HT1080 (cell line): ENCODE measurements around the gene CCL13. TPM values are rescaled to one million over a fixed set of nuclear protein-coding genes. Genes with fewer than 3 reads are reported as not detected.
A peak's percentile ranks its signal among the peaks of the same experiment; 100 is the strongest.

ENCODE experiments used
- DNase-seq: peaks from one replicate; pipeline ENCODE4 v3.0.0-alpha.2; 2015; ENCODE audit warnings: low read depth
- total RNA-seq: library from RNA; depleted of rRNA; stranded (reverse); fragments of >200 nt; shearing (Covaris generic); gene quantifications from 2 replicates; pipeline ENCODE4 v1.2.3, GENCODE V29; 2014

The CCL13 gene
- total RNA-seq, 1 experiment from 2014 or later = not detected

DNA sequence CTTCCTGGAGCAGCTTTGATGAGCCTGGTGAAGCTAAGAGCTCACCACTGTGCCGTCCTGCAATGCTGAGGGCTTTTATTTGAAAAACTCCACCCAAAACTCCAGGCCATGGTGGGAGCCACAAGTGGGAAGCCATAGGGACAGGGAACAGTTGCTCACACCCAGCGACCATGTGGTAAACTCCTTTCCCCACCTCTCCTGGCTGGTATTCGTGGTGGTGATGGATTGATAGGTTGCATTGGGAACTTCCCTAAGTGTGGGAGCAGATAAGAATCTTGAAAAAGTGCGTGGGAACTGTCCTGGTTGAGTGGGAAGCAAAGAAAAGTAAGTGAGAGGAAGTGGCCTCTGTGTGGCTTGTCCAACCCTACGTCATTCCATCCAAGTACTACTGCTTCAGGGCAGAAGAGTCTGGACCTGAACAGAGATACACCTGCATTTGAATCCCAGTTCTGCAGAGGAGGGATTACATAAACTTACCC lies 6.9 kb downstream of the CCL13 start, which contains the start of gene CCL1:
TSS of gene CCL1 (minus strand) at position 51 of the 479 bp plus-strand sequence. CDS start 72 bp downstream, outside the sequence.
- no peak for DNase-seq

DNA sequence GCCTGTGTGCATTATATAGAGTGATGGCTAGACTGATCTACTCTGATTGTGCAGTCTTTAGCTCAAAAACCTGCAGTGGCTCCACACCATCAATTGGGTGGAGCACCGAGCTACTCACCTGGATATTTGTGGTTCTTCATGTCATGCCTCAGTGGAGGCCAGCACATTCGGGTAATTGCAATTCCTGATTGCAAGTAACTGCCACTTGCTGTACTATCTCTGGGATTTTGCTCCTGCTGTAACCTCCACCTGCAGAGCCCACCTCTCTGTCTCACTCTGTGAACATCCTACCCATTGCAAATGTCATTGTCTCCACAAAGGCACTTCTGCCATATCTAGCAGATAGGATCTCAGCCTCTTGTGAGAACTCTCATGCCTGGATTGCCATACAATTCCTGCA lies 8.5 kb downstream of the CCL13 start:
- no peak for DNase-seq

DNA sequence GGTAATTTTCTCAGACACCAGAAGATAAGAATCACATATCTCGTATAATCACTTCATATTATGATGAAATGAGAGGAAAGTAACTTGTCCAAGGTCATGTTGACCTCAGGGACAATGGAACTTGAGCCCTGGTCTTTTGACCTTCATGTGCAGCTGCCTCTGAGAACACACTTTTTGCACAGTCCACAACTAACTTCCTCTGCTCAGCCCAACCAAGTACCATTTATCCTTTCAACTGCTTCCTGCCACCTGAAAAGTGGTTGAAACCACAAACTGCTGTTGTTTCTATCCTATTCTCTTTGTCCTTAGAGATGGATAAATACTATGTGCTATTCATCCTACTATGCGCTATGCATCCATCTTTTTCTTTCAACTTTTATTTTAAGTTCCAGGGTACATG lies 9.1 kb downstream of the CCL13 start:
- no peak for DNase-seq

DNA sequence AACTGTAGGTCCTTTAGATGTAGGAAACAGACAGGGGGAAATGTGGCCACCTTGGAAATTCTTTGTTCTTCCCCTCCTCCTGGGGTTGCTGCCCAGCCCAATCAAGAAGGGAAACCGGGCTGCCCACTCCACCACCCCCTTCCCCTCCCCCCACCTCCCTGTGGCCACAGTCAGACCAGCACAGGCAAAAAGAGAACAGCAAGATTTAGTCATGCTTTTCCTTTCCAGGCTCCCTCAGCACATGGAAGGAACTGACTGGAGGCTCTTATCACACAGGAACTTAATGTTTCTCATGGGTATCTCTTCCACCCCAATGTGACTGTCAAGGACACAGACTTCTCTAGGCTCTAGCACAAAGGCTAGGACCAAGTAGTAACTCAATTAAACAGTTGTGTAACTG lies 9.7 kb downstream of the CCL13 start:
- DNase-seq = no peak

DNA sequence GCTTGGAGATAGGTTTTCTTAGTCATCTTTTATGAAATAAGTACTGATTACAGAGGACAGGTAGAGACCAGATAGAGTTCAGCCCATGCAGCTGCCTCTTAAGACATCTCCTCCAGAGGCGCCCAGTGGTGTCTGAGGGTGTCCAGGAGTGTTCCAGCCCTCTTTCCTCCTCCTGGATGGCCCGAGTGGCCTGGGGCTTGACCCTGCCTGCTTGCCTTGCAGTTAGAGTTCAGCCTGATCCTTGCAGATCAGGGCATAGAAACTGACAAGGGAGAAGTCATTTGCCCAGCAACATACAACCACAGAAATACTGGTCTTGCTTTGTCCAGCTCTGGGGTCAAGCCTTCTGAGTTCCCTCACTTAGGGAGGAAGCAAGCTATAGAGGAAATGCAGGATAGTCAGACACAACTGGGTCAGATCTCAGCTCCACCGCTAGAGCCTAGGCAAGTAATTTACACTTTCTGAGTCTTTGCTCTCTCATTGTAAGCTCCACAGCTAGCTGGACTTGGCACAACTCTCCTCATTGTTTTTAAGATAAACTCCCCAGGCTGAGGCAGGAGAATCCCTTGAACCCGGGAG lies 10.3 kb downstream of the CCL13 start:
- no peak for DNase-seq

DNA sequence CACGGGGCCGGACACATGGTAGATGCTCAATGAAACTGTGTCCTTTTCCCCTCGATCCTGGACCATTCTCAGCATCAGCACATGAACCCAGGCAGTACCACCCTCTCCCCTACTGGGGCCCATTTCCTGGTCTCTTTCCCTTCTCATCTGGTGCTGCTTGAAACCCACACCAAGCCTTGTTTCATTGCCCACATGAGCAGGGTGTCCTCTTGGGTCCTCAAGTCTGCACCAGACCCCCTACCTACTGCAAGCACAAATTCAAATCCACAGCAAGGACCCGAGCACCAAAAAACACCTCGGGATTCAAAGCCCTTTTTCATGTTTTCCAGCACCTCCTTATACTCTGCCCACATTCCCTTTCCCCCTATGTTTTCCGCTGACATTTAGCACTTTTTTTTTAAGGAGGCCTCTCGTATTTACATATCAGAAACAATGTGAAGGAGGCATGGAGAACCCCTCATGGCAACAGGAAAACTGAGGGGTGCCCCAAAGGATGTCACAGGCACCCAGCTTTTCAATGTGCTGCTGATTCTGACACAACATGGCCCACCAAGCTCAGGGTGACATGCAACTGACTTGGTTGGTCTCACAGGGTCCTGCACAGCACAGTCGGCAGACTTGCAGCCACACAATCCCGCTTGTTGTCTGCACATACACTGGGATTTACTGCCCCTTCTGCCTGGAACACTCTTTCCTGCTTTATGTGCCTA lies 11.4 kb downstream of the CCL13 start:
- DNase-seq = no peak

DNA sequence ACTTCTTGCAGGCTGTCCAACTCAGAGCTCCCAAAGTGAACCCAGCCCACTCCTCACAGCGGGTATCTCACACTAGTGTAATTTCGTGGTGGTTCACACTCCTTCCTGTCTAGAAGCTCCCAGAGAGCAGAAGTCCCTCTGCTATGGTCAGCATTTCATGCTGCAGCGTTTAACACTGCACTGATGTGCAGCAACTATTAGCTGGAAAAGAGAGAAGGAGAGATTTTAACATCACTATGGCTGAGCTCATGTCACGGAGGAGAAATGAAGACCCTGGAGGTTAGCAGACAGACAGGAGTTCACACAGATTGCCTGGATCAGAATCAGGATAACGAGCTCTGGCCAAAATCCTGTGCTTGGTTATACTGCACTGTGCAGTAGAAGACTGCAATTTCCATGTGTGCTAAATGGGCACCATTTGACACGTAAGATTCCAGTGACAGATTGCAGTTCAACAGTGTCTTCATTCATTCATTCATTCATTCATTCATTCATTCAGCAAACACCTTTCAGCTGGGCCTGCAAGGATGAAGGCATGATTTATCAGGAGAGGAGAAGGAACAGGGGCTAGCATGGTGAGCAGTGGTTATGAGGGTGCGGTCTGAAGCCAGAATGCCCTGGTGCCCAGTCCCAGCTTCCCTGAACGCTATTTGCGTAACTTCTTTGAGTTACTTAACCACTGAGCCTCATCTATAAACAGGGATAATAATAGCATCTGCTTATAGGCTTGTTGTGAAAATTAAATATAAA lies 12.1 kb downstream of the CCL13 start:
- DNase-seq = no peak

DNA sequence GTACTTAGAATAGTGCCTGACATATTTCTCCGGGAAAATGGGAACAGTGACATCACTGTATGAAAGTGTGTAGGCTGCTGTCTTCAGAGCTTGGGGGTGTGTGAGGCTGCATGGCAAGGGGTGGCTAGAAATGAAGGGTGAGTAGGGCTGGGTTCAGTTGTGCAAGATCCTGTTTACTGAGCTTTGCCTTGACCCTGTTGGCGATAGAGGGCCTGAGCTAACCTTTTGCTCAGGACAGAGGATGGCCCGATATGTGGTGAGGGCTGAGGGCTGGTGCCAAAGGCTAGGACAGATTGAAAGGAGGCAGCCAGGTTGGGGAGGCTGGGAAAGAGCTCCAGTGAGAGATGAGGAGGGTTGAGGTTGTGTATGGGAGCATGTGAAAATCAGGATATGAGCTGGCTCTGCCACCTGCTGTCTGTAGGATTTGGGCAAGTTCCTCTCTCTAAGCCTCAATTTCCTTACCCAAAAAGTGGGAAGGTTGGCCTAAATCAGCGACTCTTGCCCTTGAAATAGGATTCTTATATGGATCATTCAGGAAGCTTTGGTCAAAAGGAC lies 12.7 kb downstream of the CCL13 start:
- DNase-seq = no peak

DNA sequence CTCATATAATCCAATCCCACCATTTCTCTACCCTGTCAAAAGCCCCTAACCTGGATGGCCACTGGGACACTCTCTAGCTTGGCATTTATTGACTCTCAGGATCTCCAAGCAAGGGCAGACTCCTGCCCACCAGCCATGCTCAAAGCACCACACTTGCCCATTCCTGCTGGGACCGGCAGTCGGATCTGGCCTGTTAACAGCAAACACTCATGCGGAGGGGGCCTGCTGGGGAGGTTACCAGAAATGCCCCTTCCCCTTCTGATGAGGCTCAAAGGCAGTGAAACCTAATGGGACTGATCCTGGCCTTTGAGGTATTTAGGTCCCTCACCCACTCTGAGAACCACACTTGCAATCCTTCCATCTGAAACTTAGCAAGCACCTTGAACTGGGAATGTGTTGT lies 13.3 kb downstream of the CCL13 start:
- DNase-seq = no peak

DNA sequence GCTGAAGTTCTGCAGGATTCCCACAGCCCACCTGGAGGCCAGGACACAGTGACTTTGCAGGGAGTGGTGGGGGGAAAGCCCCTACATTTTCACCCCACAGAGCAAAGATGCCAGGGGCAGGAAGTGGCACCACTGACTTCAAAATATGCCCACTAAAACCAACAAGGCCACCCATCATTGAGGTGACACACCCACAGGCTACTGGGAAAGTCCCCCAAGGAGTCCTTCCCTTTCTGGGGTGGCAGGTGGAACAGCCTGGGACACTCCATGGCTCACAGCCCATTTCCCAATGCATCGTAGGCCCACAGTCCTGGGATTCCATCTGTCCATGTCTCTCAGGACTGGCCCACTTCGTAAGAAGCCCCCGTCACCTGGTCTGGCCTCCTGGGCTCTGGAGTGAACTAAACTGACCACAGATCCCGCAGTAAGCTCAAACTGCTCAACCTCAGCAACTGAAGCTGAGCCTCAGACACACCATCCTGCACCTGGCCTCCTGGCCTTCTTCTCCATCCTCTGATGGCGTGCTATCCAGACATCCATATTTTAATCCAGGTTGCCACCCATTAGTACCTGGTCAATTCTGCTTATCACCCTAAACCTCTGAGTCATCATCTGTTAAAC lies 14.2 kb downstream of the CCL13 start:
- no peak for DNase-seq

DNA sequence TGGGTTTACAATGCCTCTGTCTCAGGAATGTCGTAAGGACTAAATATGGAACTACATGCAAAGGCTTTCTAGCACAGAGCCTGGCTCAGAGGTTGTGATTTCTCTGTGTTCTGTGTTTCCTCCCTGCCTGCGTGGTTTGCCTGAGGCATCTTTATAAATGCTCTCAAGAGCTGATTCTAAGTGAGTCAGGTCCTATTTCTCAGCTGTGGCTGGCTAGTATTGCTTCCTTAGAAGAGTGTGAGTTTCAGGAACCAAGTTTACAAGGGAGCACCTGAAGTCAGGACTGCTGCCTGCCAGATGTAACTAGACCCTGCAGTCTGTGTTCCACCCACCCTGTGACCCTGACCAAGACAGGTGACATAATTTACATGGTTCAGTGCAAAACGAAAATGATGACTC lies 14.7 kb downstream of the CCL13 start:
- DNase-seq = no peak

DNA sequence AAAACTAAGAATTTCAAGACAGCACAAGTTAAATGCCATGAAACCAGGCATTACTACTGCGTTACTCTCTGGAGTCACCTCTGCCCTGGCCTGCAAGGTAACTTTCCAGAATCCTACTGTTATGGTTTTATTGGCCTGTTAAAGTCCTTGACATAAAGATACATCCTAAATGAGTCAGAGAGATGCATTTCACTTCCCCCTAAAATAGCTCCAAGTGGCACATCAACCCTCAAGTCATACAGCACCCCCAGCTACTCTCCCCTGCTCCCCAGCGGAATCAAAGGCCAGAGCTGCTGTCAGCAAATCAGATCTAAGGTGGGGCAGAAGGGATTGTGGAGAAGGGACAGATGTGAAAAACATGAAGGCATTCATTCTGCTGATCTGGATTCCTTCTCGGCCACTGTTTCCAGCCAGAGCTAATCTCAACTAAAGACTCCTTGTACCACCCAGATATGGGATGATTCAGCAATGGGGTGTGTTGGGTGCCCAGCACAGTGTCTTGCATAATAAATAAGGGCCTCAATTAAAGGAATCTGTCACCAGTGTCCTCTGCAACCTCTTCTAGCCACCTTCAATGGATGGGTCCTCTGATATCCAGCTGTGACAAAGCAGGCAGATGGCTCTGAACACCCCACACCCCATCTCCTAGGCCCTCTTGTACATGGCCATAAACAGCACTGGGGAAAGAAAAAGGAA lies 15.3 kb downstream of the CCL13 start:
- DNase-seq = no peak

DNA sequence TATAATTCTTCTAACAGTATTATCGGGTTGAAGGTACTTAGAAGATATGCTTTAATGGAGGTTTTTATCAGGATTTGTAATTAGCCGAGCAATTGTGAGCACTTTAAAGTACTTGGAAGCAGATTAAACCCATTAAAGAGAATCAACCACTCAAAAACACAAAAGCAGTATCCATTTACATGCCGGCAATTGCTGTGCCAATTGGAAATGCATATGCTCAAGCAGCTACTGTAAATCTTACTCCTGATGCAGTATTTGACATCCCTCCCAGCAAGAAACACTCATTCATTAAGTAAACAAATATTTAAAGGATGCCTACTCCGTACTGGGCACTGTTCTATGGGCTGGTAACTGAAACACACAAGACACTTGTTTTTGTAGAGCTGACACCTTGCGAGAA lies 18.2 kb downstream of the CCL13 start:
- no peak for DNase-seq

DNA sequence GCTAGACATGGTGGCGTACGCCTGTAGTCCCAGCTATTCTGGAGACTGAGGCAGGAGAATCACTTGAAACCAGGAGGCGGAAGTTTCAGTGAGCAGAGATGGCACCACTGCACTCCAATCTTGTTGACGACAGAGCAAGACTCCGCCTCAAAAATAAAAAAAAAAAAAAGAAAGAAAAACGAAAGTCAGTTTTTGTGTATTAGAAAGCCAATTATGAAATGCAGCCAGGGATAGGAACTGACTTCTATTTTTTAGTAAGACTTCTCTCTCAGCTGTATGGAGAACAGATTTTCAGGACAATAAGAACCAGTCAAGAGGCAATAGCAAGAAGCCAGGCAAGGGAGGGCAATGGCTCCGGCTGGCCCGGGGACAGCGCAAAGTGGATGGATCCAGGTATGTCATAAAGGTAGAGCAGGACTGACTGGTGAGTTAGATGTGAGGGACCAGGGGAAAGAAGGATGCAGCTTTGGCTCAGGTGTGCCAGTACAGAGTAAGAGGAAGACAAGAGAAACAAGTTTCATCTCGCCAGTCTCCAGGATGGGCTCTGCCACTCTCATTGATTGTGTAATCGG lies 19.2 kb downstream of the CCL13 start:
- no peak for DNase-seq

DNA sequence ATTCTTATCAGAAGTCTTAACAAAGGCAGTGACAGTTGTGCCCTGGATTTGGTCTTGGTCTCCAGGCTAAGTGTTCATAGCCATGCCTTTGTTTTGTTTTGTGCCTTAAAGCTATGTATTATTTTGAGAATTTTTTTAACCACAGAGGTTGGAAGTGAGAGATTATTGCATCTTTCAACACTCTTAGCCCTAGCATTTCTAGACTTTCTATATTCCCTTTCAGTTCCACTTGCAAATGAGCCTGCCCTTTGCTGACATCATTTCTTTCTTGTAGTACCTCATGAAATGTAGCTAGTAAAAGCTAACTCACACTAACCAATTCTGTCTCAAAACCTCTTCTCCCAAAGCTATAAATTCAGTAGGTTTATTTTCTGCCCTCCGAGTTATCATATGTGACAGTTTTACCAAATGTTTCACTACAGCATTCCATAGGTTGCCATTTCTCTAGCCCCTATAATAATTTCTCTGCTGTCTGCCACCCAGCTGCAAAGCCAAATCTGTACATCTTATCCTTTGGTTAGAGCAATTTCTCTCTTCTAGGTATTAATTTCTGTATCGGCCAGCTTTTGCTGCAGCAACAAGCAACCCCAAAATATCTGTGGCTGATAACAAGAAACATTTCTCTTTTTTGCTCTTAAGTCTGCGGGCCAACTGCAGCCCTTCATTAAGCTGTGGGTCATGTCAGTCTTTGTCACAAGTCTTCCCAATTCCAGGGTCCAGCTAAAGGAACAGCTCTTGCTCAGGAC lies 21.0 kb downstream of the CCL13 start:
- DNase-seq = no peak

DNA sequence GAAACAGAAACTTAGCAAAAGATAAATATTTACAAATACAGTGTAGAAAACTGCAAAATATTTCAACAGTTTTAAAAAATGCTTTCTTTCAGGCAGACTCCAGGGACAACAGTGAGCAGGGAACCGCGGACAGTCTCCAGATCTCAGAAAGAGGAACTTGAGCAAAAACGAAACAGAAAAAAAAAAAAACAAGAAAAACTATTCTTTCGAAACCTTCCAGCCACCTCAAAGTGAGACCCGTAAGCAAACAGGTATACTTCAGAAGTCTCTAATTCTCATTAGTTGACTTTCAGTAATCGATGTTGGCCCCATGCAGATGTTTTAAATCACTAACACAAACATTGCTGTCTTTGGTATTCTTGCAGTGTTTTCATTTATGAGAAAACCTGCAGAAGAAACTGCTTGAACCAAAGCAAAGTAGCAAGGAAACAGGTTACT lies 22.4 kb downstream of the CCL13 start:
- no peak for DNase-seq

DNA sequence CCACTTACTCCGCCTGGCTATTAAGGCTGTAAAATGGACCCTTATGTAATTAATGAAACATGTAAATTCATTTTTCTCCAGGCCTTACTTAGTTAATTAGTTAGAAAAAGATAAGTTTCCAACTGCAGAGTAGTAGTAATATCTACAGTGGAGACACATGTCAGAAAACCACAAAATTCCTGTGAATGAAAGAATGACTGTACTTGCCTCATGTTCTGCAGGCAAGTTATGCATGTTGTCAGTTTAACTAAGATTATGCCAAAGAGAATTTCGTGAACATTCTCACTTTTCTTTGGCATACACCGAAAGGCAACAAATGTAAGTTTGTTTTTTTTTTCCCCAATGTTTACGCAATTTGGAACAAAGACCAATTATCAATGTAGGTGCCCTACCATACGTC lies 23.6 kb downstream of the CCL13 start:
- DNase-seq = no peak

DNA sequence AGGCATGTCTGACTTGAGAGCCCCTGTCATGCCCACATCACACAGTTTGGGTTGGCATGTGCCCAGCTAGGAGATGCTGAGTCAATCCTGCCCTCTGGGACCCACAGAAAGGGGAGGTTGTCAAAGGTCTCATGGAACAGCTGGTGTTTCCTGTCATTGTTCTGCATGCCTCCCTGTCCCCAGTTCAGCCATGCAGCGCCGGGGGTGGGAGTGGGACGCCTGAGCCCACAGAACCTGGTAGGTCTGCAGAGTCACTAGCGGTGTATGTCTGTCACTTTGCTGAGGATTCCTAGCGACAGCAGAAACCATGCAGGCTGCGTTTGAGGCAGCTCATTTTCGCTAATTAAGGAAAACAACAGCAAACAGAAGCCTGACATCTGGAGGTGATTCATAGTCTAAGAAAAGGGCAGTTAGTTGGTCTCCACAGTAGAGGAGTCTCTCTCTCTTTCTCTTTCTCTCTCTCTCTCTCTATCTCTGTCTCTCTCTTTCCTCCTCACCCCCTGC lies 26.4 kb downstream of the CCL13 start:
- DNase-seq = peak; percentile 47

DNA sequence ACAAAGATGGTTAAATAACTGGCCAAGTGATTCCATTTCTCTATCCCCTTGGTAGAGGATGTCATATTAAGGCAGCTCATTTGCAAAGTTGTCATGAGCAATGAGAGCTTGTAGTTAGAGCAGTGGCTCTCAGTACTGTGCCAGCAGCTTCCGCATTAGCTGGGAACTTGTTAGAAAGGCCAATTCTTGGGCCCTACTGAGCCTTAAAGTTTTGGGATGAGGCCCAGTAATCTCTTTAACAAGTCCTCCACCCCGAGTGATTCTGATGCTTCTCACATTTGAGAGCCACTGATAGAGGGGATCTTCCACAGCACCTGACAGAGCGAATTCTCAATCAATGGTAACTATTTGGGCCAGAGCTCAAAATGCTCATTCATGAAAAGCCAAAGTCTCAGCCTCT lies 26.9 kb downstream of the CCL13 start:
- DNase-seq = no peak

DNA sequence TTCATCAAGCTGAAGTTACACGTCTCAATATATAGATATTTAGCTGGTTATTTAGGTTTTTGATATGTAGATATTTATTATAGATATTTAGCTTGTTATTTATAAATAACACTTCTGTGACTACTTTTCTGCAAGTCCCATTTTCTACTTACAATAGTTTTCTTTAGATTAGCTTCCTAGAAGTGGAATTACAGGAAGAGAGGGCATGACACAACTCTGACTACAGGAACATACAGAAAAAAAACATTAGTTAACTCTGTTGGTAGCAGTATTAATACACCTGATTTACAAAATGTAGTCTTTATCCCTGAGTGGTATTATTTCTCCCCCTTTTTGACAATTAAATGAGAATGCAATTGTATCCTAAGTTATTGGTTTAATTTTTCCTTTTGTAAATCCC lies 28.0 kb downstream of the CCL13 start:
- no peak for DNase-seq
